Measurements from ENCODE around the gene ABCG1.

DNA sequence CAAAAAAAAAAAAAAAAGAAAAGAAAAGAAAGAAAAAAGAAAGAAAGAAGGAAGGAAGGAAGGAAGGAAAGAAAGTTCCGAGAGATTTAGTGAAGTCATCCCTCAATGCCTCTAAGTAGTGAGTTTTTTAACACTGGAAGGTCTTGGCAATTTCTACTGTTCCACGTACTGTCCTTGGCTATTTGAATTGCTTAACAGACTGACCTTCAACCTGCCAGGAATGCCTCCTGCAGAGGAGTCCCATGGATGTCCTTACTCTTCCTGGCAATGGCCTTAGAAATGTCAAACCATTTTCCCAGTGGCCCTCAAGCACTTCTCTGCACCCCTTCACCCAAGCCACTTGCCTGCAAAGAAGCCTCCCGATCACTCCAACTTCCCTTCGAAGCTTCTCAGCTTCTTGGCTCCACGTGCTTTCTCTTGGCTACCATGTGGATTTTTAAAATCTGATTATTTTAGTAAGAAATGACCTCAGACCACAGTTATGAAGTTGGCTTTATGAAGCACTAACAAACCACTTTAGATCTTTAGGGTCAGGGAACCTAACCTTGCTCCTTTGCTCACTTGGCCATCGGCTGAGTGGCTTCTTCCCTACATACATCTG is 43.7 kb upstream of the ABCG1 start:
- TF ChIP-seq, protein P1, sequence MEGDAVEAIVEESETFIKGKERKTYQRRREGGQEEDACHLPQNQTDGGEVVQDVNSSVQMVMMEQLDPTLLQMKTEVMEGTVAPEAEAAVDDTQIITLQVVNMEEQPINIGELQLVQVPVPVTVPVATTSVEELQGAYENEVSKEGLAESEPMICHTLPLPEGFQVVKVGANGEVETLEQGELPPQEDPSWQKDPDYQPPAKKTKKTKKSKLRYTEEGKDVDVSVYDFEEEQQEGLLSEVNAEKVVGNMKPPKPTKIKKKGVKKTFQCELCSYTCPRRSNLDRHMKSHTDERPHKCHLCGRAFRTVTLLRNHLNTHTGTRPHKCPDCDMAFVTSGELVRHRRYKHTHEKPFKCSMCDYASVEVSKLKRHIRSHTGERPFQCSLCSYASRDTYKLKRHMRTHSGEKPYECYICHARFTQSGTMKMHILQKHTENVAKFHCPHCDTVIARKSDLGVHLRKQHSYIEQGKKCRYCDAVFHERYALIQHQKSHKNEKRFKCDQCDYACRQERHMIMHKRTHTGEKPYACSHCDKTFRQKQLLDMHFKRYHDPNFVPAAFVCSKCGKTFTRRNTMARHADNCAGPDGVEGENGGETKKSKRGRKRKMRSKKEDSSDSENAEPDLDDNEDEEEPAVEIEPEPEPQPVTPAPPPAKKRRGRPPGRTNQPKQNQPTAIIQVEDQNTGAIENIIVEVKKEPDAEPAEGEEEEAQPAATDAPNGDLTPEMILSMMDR (conservative IDR thresholded peaks at IDR 0.05): no peak
- TF ChIP-seq EZH2 (IDR thresholded peaks at IDR 0.05; ENCODE audit: low read depth): no peak
